GM12878 (cell line): Measurements from ENCODE around the gene SPDYC. TPM values are rescaled to one million over a fixed set of nuclear protein-coding genes. Genes with fewer than 3 reads are reported as not detected.

Experiments used
- ATAC-seq: fragments of 200-7000 bp; cut with Tn5 transposase; 3 replicates; pipeline ENCODE4 v1.9.1; 2020; ENCODE audit warnings: mild to moderate bottlenecking, moderate library complexity
- BruUV-seq: library from RNA; stranded (reverse); fragments of 400-500 nt; replicated peaks from 2 replicates; lab custom pipeline; 2021; lab: Mats Ljungman, UMichigan
- CTCF ChIA-PET: fragments of 300-600 bp; sonication (Branson Sonifier 250); formaldehyde crosslinking; extraction: SDS; loops from one replicate; lab custom pipeline; 2021; ENCODE audit warnings: inconsistent platforms; lab: Yijun Ruan, JAX
- POLR2A ChIA-PET: fragments of 350-600 bp; formaldehyde crosslinking; extraction: SDS; loops from one replicate; lab custom pipeline; 2021; ENCODE audit warnings: inconsistent platforms; lab: Charles Lee
- RAD21 ChIA-PET: fragments of 300-600 bp; sonication (Branson Sonifier 250); formaldehyde crosslinking; loops from one replicate; lab custom pipeline; 2023; ENCODE audit warnings: antibody characterized with exemption; ENCODE audit not compliant: unreplicated experiment; lab: Charles Lee
- SMC1A ChIA-PET: fragments of 300-600 bp; sonication (Branson Sonifier 250); formaldehyde crosslinking; loops from one replicate; lab custom pipeline; 2023; ENCODE audit not compliant: unreplicated experiment, uncharacterized antibody; lab: Charles Lee
- DNase-seq: peaks from one replicate; pipeline ENCODE4 v3.0.0-alpha.2; 2011; ENCODE audit warnings: low read depth, low spot score
- FAIRE-seq: peaks from 3 replicates; lab custom pipeline; 2011; peaks lifted over from hg19 to GRCh38; lab: Jason Lieb, UNC
- H2AFZ ChIP-seq: 2 replicates; pipeline ENCODE4 v1.6.0; 2011; ENCODE audit warnings: low read depth, low read length, control low read depth; ENCODE audit not compliant: control insufficient read depth
- H3K27ac ChIP-seq: 2 replicates; pipeline ENCODE4 v1.5.1; 2011; ENCODE audit warnings: control low read depth; ENCODE audit not compliant: control insufficient read depth, insufficient read depth
- H3K27me3 ChIP-seq, 2 experiments: replicated peaks in 1 of 2; 2 replicates each; pipeline versions ENCODE4 v1.6.0 to v1.6.1; 2011; ENCODE audit warnings: low read length in 1 of 2; ENCODE audit not compliant: control insufficient read depth in 2 of 2, insufficient read depth in 2 of 2
- H3K36me3 ChIP-seq, 2 experiments: 2 replicates each; pipeline ENCODE4 v1.5.1; 2011; ENCODE audit warnings: low read length in 1 of 2; ENCODE audit not compliant: control insufficient read depth in 2 of 2, insufficient read depth in 2 of 2
- H3K4me1 ChIP-seq: 2 replicates; pipeline ENCODE4 v1.6.1; 2011; ENCODE audit warnings: mild to moderate bottlenecking, low read length, moderate library complexity, mixed read lengths; ENCODE audit not compliant: control insufficient read depth, insufficient read depth
- H3K4me2 ChIP-seq: 2 replicates; pipeline ENCODE4 v1.6.0; 2011; ENCODE audit warnings: control low read depth; ENCODE audit not compliant: control insufficient read depth, insufficient read depth
- H3K4me3 ChIP-seq: fragments of 200-600 bp; sonication (generic); 2 replicates; pipeline ENCODE4 v1.5.1; 2016
- H3K79me2 ChIP-seq: 2 replicates; pipeline ENCODE4 v1.6.0; 2011; ENCODE audit warnings: low read length; ENCODE audit not compliant: control insufficient read depth, insufficient read depth
- H3K9ac ChIP-seq: 2 replicates; pipeline ENCODE4 v1.8.0; 2011; ENCODE audit warnings: low read length, control low read depth, mixed read lengths; ENCODE audit not compliant: control insufficient read depth, insufficient read depth
- H3K9me3 ChIP-seq: replicated peaks from 3 replicates; pipeline ENCODE4 v1.5.1; 2011; ENCODE audit warnings: mild to moderate bottlenecking, low read length; ENCODE audit not compliant: control insufficient read depth, insufficient read depth
- H4K20me1 ChIP-seq: 2 replicates; pipeline ENCODE4 v1.6.0; 2011; ENCODE audit not compliant: control insufficient read depth, insufficient read depth
- BHLHE40 ChIP-seq, 2 experiments: fragments of 450-650 bp in 1 of 2; IDR thresholded peaks; 2 replicates each; pipeline ENCODE4 v1.6.1; 2011 to 2017; ENCODE audit warnings: low read depth in 2 of 2, borderline replicate concordance in 1 of 2, improper control_type of control experiment in 1 of 2, low read length in 1 of 2, mild to moderate bottlenecking in 1 of 2
- EED ChIP-seq: sonication (generic); IDR thresholded peaks from 2 replicates; pipeline ENCODE4 v1.6.1; 2016; ENCODE audit warnings: antibody characterized with exemption, low read depth
- ESRRA ChIP-seq: IDR thresholded peaks from 2 replicates; pipeline ENCODE4 v1.6.1; 2012; ENCODE audit warnings: mild to moderate bottlenecking, low read length, improper control_type of control experiment
- GABPA ChIP-seq: IDR thresholded peaks from 2 replicates; pipeline ENCODE4 v1.6.1; 2014; ENCODE audit warnings: antibody characterized with exemption, low read depth, mild to moderate bottlenecking, inconsistent platforms
- IKZF1 ChIP-seq: fragments of 450-650 bp; conservative IDR thresholded peaks from 2 replicates; pipeline ENCODE4 v1.6.1; 2017; ENCODE audit warnings: antibody characterized with exemption, mild to moderate bottlenecking
- NR2F1 ChIP-seq: fragments of 450-650 bp; conservative IDR thresholded peaks from 2 replicates; pipeline ENCODE4 v1.6.1; 2017; ENCODE audit warnings: mild to moderate bottlenecking
- PAX8 ChIP-seq: fragments of 450-650 bp; IDR thresholded peaks from 2 replicates; pipeline ENCODE4 v1.6.1; 2017; ENCODE audit warnings: mild to moderate bottlenecking, moderate library complexity
- POU2F2 ChIP-seq: IDR thresholded peaks from 3 replicates; pipeline ENCODE4 v1.6.1; 2011; ENCODE audit warnings: low read depth, mild to moderate bottlenecking, low read length, borderline replicate concordance
- WGBS: methylation state at CpG from one replicate; pipeline ENCODE4 v1.1.6; 2016; ENCODE audit warnings: low lambda C conversion rate; ENCODE audit not compliant: insufficient replicate concordance, insufficient coverage; ENCODE audit errors: missing lambda C conversion rate; 5-methylcytosine and 5-hydroxymethylcytosine counted together
- in situ Hi-C: fragments of 300-500 bp; cut with MboI; formaldehyde crosslinking; loops from 9 replicates; pipeline ENCODE4 v1.14.3; 2018; ENCODE audit warnings: mixed read lengths
- intact Hi-C: fragments of 100-400 bp; cut with micrococcal nuclease; formaldehyde crosslinking; loops from one replicate; pipeline ENCODE4 v1.14.2; 2022; ENCODE audit not compliant: unreplicated experiment
- polyA plus RNA-seq, 11 experiments: library from polyadenylated mRNA; depleted of rRNA in 4 of 11; unstranded in 6 of 11; stranded (reverse) in 5 of 11; fragments of >200 nt; fragmentation: Nextera tagmentation in 4 of 11; fragmentation: Illumina TruSeq in 1 of 11; extraction: Ambion mirVana in 4 of 11; extraction: Trizol in 1 of 11; gene quantifications; 1 replicate in 1 of 11; 2 replicates in 10 of 11; pipeline versions ENCODE4 v1.2.1 to v1.2.3, GENCODE V29; 2011 to 2016; ENCODE audit warnings: inconsistent platforms in 2 of 11, missing spikeins in 2 of 11, low read depth in 1 of 11
- total RNA-seq, 4 experiments: library from RNA; depleted of rRNA in 3 of 4; stranded (reverse); fragments of >200 nt in 3 of 4; fragmentation: Illumina TruSeq in 1 of 4; extraction: Trizol in 1 of 4; gene quantifications; 2 replicates each; pipeline versions ENCODE4 v1.2.1 to v1.2.3, GENCODE V29; 2013 to 2021
- TF ChIP-seq, protein P1 (sequence below): fragments of 450-650 bp; formaldehyde crosslinking; IDR thresholded peaks from 2 replicates; pipeline ENCODE4 v1.4.0; 2022; ENCODE audit warnings: mild to moderate bottlenecking, moderate library complexity

Gene SPDYC
- total and polyA plus RNA-seq, 10 of the 15 experiments (the other 5 are each of a cell fraction or from before 2014, with no cell fraction given) = not detected

DNA sequence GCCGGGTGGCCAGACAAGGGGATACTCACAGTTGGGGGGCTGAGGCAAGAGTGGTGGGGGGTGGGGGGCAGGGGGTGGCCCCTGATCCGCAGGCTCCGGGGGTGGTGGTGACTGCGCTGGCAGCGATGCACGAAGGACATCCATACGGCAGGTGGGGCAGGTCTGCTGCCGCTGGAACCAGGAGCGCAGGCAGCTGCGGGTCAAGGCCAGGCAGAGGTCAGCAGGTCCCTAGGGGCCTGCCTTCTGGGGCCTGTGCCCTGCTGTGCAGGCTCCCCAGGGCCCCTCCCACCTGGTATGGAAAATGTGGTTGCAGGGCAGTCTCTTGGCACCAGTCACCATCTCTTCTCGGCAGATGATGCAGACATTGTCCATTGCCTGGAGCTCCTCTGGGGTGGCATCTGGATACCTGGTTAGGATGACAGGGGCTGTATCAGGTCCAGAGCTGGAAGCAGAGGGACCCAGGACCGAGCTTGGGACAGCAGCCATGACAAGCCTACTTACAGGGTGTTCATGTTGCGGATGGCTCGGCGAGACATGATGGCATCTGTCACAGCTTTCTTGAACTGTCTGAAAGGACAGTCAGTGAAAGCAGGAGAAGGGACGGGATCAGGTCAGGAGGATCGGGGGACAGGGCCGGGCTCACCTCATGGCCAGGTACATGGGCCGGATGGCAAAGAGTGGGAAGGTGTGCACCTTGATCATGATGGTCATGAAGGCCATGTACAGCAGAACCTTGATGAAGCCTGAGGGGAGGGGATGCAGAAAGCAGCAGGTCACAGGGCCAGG, 39.2 kb upstream of the SPDYC start:
- ATAC-seq = no peak
- Histone ChIP-seq H3K27ac (peak overlapping the region; percentile 99), H3K9ac (0 out of 2 replicates have a peak overlapping the region, but pooled peaks have one; percentile 12), H3K4me2 (peak overlapping the region; percentile 98), H3K4me1 (peaks cover 18% of the 10 kb centered on the region), H3K27me3 (no peaks in the 10 kb centered on the region), H4K20me1 (0 out of 2 replicates have a peak, but pooled peaks cover 4% of the 10 kb centered on the region), H3K9me3 (no peaks in the 10 kb centered on the region), H3K36me3 (peaks cover 25 to 39% of the 10 kb centered on the region in 2 experiments), H3K79me2 (peaks cover 44% of the 10 kb centered on the region), H2AFZ (no peak overlapping the region), H3K4me3 (no peak overlapping the region; the same call in 1 of the 2 replicates)
- no TSS peak for BruUV-seq
- intact Hi-C loops = loop anchor here (5.0 to 10.0 kb wide), 2 partner anchors 51 to 124 kb away; partner anchors contain the start of gene CAPN1
- in situ Hi-C loops = no loop called here
- no peak for FAIRE-seq
- ChIA-PET SMC1A (interaction anchor here (1.0 to 2.3 kb wide), 4 partner anchors 9 to 200 kb away, joined by 3 to 10 read pairs (median 5); partner anchors contain the start of genes CAPN1, FAU and MRPL49), RAD21 (interaction anchor here (1.0 to 2.4 kb wide), 6 partner anchors 9 to 51 kb away, joined by 3 to 9 read pairs (median 4); partner anchors contain the start of genes CAPN1, FAU, MRPL49 and TM7SF2), CTCF (interaction anchor here (0.8 to 6.7 kb wide), 5 partner anchors 10 to 198 kb away, joined by 3 to 40 read pairs (median 5); partner anchors contain the start of genes CAPN1, FAU, MRPL49 and ZNHIT2), POLR2A (interaction anchor here (0.5 to 1.4 kb wide), 6 partner anchors 9 to 794 kb away, joined by 3 to 6 read pairs (median 4); partner anchors contain the start of genes FAU and MRPL49)
- 53% methylated on average over 18 of the region's 19 CpGs for WGBS
- DNase-seq = no peak
- TF ChIP-seq IKZF1 = no peak
- TF ChIP-seq BHLHE40 (IDR thresholded peaks at IDR 0.05; ENCODE audit: borderline replicate concordance in 1 of 2, low read depth in 2 of 2, low read length in 1 of 2) = no peak
- TF ChIP-seq EED = no peak
- TF ChIP-seq POU2F2 = no peak
- no peak for TF ChIP-seq PAX8
- 0 out of 2 replicates have a peak, but pooled peaks have one; percentile 19 for TF ChIP-seq NR2F1
- TF ChIP-seq, protein P1, sequence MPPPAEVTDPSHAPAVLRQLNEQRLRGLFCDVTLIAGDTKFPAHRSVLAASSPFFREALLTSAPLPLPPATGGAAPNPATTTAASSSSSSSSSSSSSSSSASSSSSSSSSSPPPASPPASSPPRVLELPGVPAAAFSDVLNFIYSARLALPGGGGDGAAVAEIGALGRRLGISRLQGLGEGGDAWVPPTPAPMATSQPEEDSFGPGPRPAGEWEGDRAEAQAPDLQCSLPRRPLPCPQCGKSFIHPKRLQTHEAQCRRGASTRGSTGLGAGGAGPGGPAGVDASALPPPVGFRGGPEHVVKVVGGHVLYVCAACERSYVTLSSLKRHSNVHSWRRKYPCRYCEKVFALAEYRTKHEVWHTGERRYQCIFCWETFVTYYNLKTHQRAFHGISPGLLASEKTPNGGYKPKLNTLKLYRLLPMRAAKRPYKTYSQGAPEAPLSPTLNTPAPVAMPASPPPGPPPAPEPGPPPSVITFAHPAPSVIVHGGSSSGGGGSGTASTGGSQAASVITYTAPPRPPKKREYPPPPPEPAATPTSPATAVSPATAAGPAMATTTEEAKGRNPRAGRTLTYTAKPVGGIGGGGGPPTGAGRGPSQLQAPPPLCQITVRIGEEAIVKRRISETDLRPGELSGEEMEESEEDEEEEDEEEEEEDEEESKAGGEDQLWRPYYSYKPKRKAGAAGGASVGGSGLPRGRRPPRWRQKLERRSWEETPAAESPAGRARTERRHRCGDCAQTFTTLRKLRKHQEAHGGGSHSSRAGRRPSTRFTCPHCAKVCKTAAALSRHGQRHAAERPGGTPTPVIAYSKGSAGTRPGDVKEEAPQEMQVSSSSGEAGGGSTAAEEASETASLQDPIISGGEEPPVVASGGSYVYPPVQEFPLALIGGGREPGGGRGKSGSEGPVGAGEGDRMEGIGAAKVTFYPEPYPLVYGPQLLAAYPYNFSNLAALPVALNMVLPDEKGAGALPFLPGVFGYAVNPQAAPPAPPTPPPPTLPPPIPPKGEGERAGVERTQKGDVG (CRISPR knock-in tag) = no peak
- TF ChIP-seq ESRRA = no peak
- no peak for TF ChIP-seq GABPA
